HG03159 (cell line): ENCODE results near the gene NEK7.

Source experiments
- ATAC-seq: cut with Tn5 transposase; IDR thresholded peaks from one replicate; pipeline ENCODE4 v1.9.1; 2021; ENCODE audit warnings: mild to moderate bottlenecking, moderate library complexity; ENCODE audit not compliant: unreplicated experiment

Gene NEK7

GRCh38 chr1:198253259-198253658 lies 96.5 kb downstream of the NEK7 start:
- peak; percentile 81 for ATAC-seq

DNA sequence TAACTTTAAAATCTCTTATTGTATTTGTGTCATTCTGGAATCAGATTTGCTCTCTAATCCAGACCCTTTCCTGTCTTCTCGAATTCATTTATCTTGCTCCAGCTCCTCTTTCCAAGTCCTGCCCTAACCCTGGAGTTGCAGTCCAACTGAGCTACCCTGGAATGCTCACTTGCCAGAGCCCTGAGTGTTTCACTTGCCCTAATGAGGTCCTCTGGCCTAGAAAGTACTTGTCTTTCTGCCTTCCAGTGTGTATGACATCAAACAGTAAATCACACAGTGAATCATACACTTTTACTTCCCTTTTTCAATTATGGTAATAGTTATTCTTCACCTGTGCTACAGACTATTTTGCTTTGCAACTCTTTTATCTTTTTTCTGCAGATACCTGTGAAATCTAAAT lies 96.9 kb downstream of the NEK7 start:
- peak; percentile 99 for ATAC-seq

GRCh38 chr1:198254521-198254920 lies 97.7 kb downstream of the NEK7 start:
- no peak for ATAC-seq

DNA sequence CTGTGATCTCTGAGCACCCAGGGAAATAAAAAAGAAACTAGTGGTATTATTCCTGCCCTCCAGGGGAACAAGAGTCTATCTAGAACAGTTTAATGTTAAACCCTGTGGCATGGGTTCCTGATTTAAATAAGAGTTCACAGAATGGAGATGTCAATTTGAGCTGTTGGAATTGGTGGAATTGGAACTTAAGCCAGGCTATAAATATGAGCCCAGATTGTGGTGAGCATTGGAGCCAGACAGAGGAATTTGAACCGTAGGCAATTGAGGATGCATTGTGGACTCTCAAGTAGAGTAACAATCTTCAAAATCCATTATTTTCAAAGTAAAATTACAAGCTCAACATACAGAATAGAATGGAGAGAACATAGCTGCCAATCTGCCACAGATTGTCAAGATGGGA lies 98.2 kb downstream of the NEK7 start:
- ATAC-seq: no peak

GRCh38 chr1:198255784-198256183 lies 99.0 kb downstream of the NEK7 start:
- ATAC-seq: no peak

DNA sequence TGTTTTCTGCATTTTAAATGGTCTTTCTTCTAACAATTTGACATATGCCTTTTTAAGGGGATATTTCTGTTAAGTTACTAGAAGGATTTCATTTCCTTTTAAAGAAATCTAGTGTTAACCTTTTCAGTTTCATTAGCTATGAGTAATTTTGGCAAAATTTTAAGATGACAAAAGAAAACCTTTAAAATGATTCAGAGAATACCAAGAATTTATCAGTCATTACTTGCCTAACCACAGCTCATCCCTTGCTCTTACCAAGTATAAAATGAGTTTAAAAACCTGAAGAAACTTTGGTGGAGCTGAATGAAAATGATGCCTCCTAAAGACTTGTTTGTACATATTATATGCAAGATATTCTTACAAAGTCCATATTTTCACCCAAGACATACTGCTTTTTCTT lies 101.7 kb downstream of the NEK7 start:
- peak; percentile 50 for ATAC-seq

- ATAC-seq: no peak
Observed at GRCh38 chr1:198259333-198260074, 102.7 kb downstream of the NEK7 start.

GRCh38 chr1:198261886-198262285 lies 105.1 kb downstream of the NEK7 start:
- no peak for ATAC-seq

DNA sequence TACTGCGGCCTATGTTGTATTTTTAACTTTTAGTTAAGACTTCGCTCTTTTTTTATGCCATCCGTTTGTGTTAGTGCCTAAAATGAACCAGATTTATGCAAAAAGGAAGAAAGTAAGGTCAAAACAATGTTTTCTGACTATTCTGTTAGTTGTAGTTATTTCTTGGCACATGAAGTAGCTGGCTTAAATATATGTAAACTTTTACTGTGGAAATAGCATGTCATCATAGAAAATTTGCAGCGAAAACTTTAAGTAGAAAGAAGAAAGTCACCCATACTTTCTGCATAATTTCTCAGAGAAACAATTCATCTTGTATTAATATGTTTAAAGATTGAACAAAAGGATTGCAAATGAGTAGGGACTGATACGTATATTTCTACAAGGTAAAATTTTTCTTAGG lies 106.4 kb downstream of the NEK7 start:
- no peak for ATAC-seq

GRCh38 chr1:198264282-198264681 lies 107.5 kb downstream of the NEK7 start:
- ATAC-seq: no peak

GRCh38 chr1:198265073-198265661 lies 108.4 kb downstream of the NEK7 start:
- ATAC-seq: no peak

DNA sequence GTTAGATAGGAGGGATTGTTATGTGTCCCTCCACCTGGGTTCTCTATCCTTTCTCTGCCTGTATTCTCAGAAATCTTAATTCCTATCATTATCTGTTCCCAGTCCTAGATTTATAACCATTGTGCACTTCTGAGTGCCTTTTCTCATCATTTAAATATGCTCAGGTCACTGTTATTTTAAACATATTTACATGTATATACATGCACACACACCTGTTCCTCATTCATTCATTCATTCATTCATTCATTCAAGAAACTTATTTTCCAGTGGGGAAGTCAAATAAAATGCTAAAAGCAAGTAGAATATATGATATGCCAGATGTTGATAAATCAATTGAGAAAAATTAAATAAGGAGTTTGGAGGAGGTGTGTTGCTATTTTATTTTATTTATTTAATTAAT lies 110.3 kb downstream of the NEK7 start:
- no peak for ATAC-seq

- ATAC-seq: no peak
Observed at GRCh38 chr1:198267921-198268320, 111.1 kb downstream of the NEK7 start.

DNA sequence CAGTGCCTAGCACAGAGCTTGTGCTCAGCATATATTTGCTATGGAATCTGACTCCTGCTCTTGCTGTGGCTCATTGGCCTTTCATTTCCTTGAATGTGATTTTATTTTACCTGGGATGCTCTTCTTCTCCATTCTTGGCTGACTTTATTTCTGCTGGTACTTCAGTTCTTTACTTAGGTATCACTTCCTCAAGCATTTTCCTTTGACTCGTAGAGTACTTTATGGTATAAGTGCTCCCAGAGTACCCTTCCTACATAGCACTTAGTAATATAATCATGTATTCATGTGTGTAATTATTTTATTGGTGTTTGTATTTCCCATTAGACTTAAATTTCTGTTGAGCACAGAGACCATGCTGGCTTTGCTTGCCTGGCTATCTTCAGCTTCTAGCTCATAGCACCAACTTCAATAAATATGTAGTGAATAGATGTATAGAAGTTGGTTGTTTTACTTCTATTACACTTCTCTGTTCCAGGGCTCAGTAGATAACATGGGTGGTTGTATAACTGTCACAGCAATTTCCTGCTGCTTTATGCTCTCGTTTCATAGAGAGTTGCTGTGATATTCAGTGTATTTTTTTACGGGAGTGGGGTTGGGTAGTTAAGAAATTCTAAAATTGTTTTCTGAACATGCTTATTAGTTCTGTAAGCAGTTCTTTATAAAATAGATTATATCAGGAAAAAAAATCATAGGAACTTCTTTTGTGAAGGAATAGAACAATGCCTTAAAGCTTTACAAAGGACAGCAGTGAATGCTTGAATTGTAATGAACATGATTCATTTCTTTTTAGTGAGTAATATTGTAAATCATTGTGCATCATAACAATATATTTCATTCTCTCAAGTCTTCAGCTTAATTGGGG lies 112.2 kb downstream of the NEK7 start:
- ATAC-seq: no peak

- no peak for ATAC-seq
Observed at GRCh38 chr1:198269646-198269940, 112.8 kb downstream of the NEK7 start.

DNA sequence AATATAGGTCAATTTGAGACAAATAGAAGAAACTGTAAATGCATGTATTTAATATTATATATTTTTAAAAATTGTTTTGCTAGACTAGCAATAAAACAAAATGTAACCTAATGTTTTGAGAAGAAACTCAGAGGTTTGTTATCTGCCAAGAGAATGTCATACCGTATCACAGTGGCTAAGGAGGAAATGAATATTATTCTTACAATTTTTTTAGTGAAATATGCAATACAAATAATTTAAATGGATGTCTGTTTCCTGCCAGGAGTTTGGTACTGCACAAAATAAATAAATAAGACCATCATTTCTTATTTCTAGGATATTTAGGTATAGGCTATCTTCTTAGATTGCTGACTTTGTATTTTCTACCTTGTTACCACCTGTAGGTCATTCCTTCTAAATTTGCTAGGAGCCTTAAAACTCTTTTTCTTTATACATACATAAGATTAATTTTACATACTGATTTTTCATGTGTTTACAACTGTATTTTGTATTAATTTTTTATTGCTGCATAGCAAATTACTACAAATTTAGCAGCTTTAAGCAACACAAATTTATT lies 113.6 kb downstream of the NEK7 start:
- no peak for ATAC-seq

- no peak for ATAC-seq
Observed at GRCh38 chr1:198271467-198271866, 114.7 kb downstream of the NEK7 start.

GRCh38 chr1:198272492-198272891 lies 115.7 kb downstream of the NEK7 start:
- ATAC-seq: no peak

DNA sequence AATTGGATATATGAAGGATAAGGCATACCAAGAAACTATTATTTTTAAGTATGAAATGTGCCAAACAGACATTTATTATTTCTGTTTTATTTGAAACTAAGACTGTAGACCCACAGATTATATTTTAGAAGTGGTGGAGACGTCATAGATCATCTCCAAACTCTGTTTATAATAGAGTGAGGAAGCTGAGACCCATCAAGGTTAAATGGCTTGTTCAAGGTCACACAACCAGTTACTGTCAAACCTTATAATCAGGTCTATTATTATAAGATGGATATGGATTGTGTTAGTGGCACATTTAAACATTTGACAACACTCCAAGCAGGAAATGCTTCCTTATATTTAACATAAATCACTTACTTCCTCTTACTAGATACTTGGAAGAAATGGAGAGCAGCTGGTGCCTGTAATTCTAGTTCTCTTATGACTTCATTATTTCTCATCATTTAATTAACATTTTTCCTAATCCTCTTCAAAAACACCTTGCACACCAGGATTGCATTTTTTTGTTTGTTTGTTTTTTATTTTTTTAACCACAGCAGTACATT lies 117.0 kb downstream of the NEK7 start:
- ATAC-seq: no peak

DNA sequence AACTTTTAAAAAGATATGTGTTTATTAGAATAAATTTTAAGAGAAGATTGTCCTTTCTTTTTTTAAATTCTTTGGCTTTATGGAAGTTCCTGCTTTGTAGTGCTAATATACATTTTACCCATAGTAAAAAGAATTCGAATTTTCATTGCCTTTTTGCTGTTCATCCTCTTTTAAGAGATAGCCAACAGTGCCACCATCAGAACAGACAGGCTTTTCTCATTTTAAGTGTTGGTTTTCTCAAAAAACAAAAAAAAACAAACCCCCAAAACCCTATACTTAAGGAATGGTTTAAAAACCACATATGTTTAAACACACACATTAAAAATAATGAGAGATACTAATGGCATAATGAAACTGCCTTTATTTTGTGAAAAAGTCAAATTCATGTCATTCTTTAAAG lies 118.8 kb downstream of the NEK7 start:
- no peak for ATAC-seq

- ATAC-seq: no peak
Observed at GRCh38 chr1:198276241-198276640, 119.4 kb downstream of the NEK7 start.
